ENCODE data around the gene SMG6. TPM values are rescaled to one million over a fixed set of nuclear protein-coding genes. Genes with fewer than 3 reads are reported as not detected.
A peak's percentile ranks its signal among the peaks of the same experiment; 100 is the strongest.

Gene SMG6
- total and polyA plus RNA-seq, 2 of the 4 experiments (the other 2 are of a cell fraction), result 16.3 to 30.3 TPM

DNA sequence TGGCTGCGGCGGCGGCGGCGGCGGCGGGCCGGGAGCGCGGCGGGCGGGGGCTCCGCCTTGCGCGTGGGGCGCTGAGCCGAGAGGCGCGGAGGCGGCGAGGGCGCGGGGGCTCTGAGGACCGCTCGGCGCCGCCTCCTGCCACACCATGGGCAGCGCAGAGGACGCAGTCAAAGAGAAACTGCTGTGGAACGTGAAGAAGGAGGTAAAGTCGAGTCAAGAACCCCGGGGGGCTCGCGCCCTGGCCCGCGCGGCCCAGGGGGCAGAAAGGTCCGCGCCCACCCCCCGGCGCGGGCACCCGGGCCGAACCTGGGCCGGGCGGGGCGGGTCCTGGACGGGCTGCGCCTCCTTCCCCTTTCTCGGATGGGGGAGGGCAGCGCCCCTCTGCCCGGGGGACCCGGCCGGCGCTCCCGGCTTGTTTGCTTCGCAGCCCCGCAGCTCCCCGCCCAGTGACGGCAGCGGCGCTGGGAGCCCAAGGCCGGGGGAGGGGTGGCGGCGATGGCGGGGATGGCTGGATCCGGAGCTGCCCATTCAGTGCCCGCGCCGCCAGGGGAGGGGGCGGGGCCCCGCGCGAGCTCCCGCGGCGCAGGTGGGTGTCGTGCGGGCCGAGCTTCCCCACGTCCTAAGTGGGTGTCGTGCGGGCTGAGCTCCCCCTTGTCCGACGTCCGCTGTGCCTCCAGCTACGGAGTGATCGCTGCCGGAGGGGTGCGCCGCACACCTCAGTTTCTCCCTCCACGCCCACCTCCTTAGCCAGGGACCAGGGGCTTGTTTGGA lies 34.1 kb upstream of the SMG6 start:
- dilution Hi-C loops (cut with HindIII; ENCODE audit: low sequenced_read_pairs, unreplicated experiment) (no loop called here), in situ Hi-C loops (cut with MboI; ENCODE audit: low sequenced_read_pairs) (no loop called here), intact Hi-C loops (cut with micrococcal nuclease) (loop anchor here (5.0 kb wide), 1 partner anchor 285 kb away; no protein-coding TSS in a partner anchor)
- Histone ChIP-seq H3K36me3 (ENCODE audit: control insufficient read depth, insufficient read depth, low read length) (peaks cover 22% of the 10 kb centered on the region), H3K56ac (ENCODE audit: extremely low read depth, insufficient read depth, low read length) (no peak overlapping the region), H2BK5ac (ENCODE audit: low read depth, low read length, poor library complexity, severe bottlenecking) (peak overlapping the region; percentile 66), H3K9me3 (ENCODE audit: control insufficient read depth, insufficient read depth, low read length) (no peaks in the 10 kb centered on the region), H3K14ac (replicated peaks; ENCODE audit: low read depth, low read length) (peak overlapping the region; percentile 92), H3K23ac (ENCODE audit: low read depth, low read length) (peak overlapping the region; percentile 50), H3K79me1 (ENCODE audit: low read depth in 1 of 2, low read length in 2 of 2) (peaks cover 38 to 70% of the 10 kb centered on the region in 2 experiments), H2BK120ac (ENCODE audit: low read depth, low read length) (no peak overlapping the region), H3K4me1 (ENCODE audit: control insufficient read depth, insufficient read depth, low read length) (peaks cover 11% of the 10 kb centered on the region), H3K9me1 (ENCODE audit: insufficient read depth, low read length) (peaks cover 9% of the 10 kb centered on the region; the same call in 1 of the 2 replicates), H3K18ac (ENCODE audit: low read depth, low read length) (no peak overlapping the region), H4K8ac (ENCODE audit: low read depth in 2 of 2, low read length in 2 of 2) (peak overlapping the region in 1 of 2 experiments; percentile 90; a peak in 2 of 4 replicates), H3K4ac (ENCODE audit: low read depth, low read length) (peak overlapping the region; percentile 59), H4K20me1 (ENCODE audit: insufficient read depth, low read length) (peaks cover 15% of the 10 kb centered on the region), H4K5ac (ENCODE audit: low read depth, low read length) (0 out of 2 replicates have a peak overlapping the region, but pooled peaks have one; percentile 28), H3K27me3 (ENCODE audit: control insufficient read depth, insufficient read depth, low read length) (no peaks in the 10 kb centered on the region), H3K9ac (ENCODE audit: low read depth, low read length) (peak overlapping the region; percentile 76), H3K4me2 (ENCODE audit: low read depth, low read length) (peak overlapping the region; percentile 95), H2AFZ (replicated peaks; ENCODE audit: low read length, poor library complexity) (peak overlapping the region; percentile 98), H2AK5ac (ENCODE audit: low read depth, low read length) (peak overlapping the region; percentile 38), H2BK20ac (ENCODE audit: low read depth, low read length) (no peak overlapping the region), H3K4me3 (ENCODE audit: insufficient read depth, low read depth, low read length) (peak overlapping the region; percentile 65), H2BK15ac (ENCODE audit: low read depth, low read length) (no peak overlapping the region), H3K27ac (ENCODE audit: insufficient read depth, low read length) (peak overlapping the region; percentile 62; the same call in 1 of the 2 replicates), H4K91ac (ENCODE audit: insufficient read depth, low read depth, low read length) (no peak overlapping the region), H2AK9ac (replicated peaks; ENCODE audit: low read depth, low read length, poor library complexity) (peak overlapping the region; percentile 92)
- no TSS peak for BruUV-seq (replicated peaks)
- ChIA-PET POLR2A (ENCODE audit: unreplicated experiment) (no interaction called here), CTCF (interaction anchor here (1.5 kb wide), 1 partner anchor 79 kb away, joined by 4 read pairs; no protein-coding TSS in a partner anchor)
- 0% methylated on average over 24 of the region's 92 CpGs; no CpG with 5 or more reads in 1 of the 2 experiments for WGBS, 2 experiments (ENCODE audit: extremely low coverage in 2 of 2, insufficient read length in 1 of 2)
- ATAC-seq (ENCODE audit: low read depth) (peak; percentile 72), DNase-seq (peak; percentile 44)
- TF ChIP-seq, protein P1, sequence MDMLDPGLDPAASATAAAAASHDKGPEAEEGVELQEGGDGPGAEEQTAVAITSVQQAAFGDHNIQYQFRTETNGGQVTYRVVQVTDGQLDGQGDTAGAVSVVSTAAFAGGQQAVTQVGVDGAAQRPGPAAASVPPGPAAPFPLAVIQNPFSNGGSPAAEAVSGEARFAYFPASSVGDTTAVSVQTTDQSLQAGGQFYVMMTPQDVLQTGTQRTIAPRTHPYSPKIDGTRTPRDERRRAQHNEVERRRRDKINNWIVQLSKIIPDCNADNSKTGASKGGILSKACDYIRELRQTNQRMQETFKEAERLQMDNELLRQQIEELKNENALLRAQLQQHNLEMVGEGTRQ (IDR thresholded peaks at IDR 0.05; ENCODE audit: low read depth, low read length), result no peak
- TF ChIP-seq CHD1 (IDR thresholded peaks at IDR 0.05; ENCODE audit: low read depth, low read length) (0 out of 2 replicates have a peak, but pooled peaks have one; percentile 46), RAD21 (IDR thresholded peaks at IDR 0.05; ENCODE audit: low read length) (no peak), FOS (IDR thresholded peaks at IDR 0.05; ENCODE audit: low read depth, low read length) (no peak), RFX5 (IDR thresholded peaks at IDR 0.05; ENCODE audit: low read depth, low read length) (no peak), MXI1 (IDR thresholded peaks at IDR 0.05; ENCODE audit: borderline replicate concordance, low read depth, low read length) (no peak), SMC3 (IDR thresholded peaks at IDR 0.05; ENCODE audit: low read depth, low read length) (no peak), NFE2L2 (IDR thresholded peaks at IDR 0.05; ENCODE audit: low read depth, low read length) (no peak), CEBPB (IDR thresholded peaks at IDR 0.05; ENCODE audit: low read depth, low read length) (no peak), MAZ (IDR thresholded peaks at IDR 0.05; ENCODE audit: borderline replicate concordance, low read depth, low read length) (peak; percentile 36; the same call in 1 of the 2 replicates), RCOR1 (IDR thresholded peaks at IDR 0.05; ENCODE audit: insufficient replicate concordance, low read length) (no peak)
- TF ChIP-seq, protein P2, sequence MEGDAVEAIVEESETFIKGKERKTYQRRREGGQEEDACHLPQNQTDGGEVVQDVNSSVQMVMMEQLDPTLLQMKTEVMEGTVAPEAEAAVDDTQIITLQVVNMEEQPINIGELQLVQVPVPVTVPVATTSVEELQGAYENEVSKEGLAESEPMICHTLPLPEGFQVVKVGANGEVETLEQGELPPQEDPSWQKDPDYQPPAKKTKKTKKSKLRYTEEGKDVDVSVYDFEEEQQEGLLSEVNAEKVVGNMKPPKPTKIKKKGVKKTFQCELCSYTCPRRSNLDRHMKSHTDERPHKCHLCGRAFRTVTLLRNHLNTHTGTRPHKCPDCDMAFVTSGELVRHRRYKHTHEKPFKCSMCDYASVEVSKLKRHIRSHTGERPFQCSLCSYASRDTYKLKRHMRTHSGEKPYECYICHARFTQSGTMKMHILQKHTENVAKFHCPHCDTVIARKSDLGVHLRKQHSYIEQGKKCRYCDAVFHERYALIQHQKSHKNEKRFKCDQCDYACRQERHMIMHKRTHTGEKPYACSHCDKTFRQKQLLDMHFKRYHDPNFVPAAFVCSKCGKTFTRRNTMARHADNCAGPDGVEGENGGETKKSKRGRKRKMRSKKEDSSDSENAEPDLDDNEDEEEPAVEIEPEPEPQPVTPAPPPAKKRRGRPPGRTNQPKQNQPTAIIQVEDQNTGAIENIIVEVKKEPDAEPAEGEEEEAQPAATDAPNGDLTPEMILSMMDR (conservative IDR thresholded peaks at IDR 0.05; ENCODE audit: low read depth, low read length), result no peak
- TF ChIP-seq, protein P3, sequence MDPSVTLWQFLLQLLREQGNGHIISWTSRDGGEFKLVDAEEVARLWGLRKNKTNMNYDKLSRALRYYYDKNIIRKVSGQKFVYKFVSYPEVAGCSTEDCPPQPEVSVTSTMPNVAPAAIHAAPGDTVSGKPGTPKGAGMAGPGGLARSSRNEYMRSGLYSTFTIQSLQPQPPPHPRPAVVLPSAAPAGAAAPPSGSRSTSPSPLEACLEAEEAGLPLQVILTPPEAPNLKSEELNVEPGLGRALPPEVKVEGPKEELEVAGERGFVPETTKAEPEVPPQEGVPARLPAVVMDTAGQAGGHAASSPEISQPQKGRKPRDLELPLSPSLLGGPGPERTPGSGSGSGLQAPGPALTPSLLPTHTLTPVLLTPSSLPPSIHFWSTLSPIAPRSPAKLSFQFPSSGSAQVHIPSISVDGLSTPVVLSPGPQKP (IDR thresholded peaks at IDR 0.05; ENCODE audit: borderline replicate concordance, low read depth, low read length), result no peak
